SK-N-MC (cell line): ENCODE data around the gene FSTL4.

Experiments
- DNase-seq: peaks from one replicate; pipeline ENCODE4 v3.0.0-alpha.2; 2011; ENCODE audit warnings: low read depth, low spot score
- H3K27ac ChIP-seq: fragments of 200-600 bp; sonication (generic); 2 replicates; pipeline ENCODE4 v1.5.1; 2016; ENCODE audit warnings: mixed run types
- H3K36me3 ChIP-seq: fragments of 200-600 bp; sonication (generic); 2 replicates; pipeline ENCODE4 v1.6.1; 2017; ENCODE audit warnings: antibody characterized with exemption, low read length, mixed read lengths; ENCODE audit not compliant: insufficient read depth
- H3K4me3 ChIP-seq: fragments of 200-600 bp; sonication (generic); 2 replicates; pipeline ENCODE4 v1.5.1; 2016
- H3K9ac ChIP-seq: fragments of 200-600 bp; sonication (generic); 2 replicates; pipeline ENCODE4 v1.8.0; 2017; ENCODE audit warnings: mixed run types, mixed read lengths; ENCODE audit not compliant: insufficient read length
- H3K9me3 ChIP-seq: fragments of 200-600 bp; sonication (generic); 2 replicates; pipeline ENCODE4 v1.6.1; 2017; ENCODE audit warnings: low read depth, mild to moderate bottlenecking, antibody characterized with exemption, low read length, moderate library complexity, mixed read lengths
- EZH2 ChIP-seq: fragments of 200-600 bp; sonication (generic); IDR thresholded peaks from one replicate; pipeline ENCODE4 v1.6.1; 2017; ENCODE audit warnings: antibody characterized with exemption
- FOXP2 ChIP-seq: optimal IDR thresholded peaks from 2 replicates; pipeline ENCODE3; 2011; ENCODE audit warnings: mild to moderate bottlenecking, moderate library complexity; ENCODE audit not compliant: insufficient read depth; ENCODE audit errors: extremely low read length, control extremely low read depth
- POLR2AphosphoS5 ChIP-seq: IDR thresholded peaks from 2 replicates; pipeline ENCODE4 v1.6.1; 2012; ENCODE audit warnings: mild to moderate bottlenecking, low read depth, low read length, borderline replicate concordance

Gene FSTL4

DNA sequence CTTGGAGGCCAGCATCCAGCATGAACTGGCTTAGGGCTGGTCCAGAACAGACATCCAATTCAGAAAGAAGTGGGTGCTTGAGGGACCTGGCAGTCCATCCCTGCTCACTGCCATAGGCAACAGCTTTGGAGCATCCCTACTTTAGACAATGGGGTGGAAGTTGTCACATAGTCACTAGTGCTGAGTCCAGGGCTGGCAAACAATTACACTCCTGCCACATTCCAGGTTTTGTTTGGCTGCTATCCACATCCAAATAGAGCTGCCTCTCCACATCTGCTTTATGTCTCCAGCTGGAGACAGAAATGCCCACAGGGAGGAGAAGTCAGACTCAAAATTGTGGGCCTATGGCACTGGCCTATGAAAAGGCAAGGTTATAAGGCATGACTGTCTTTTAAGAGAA, 7.0 kb downstream of the FSTL4 start:
- DNase-seq: no peak
- TF ChIP-seq POLR2AphosphoS5 (no peak), EZH2 (no peak), FOXP2 (no peak)
- no peak overlapping the region for H3K4me3 ChIP-seq

DNA sequence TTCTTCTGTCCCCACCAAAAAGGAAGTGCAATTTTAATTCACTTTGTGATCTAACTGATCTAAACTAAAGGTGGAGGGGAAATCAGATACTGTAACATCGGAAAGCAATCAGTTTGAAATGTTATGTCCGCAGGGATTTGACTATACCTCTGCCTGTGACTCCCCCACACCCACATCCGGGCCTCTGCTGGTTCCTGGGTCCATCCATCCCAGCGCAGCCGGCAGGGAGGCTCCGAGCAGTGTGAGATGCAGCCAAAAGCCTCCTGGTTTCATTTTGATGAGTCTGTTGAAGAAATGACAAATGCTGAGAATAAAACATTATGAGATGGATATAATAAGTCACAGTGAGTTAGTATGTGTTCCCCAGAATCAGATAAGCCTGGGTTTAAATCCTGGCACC, 8.6 kb downstream of the FSTL4 start:
- DNase-seq: no peak
- Histone ChIP-seq H3K27ac (no peak overlapping the region), H3K36me3 (no peaks in the 10 kb centered on the region), H3K9ac (no peak overlapping the region), H3K9me3 (no peaks in the 10 kb centered on the region), H3K4me3 (no peak overlapping the region)
- TF ChIP-seq EZH2: no peak
- TF ChIP-seq FOXP2: no peak
- no peak for TF ChIP-seq POLR2AphosphoS5

More for the DNA sequence above, 7.0 kb downstream of the FSTL4 start:
- no peaks in the 10 kb centered on the region for H3K36me3 ChIP-seq
- H3K27ac ChIP-seq: no peak overlapping the region
- H3K9me3 ChIP-seq: no peaks in the 10 kb centered on the region
- H3K9ac ChIP-seq: no peak overlapping the region

DNA sequence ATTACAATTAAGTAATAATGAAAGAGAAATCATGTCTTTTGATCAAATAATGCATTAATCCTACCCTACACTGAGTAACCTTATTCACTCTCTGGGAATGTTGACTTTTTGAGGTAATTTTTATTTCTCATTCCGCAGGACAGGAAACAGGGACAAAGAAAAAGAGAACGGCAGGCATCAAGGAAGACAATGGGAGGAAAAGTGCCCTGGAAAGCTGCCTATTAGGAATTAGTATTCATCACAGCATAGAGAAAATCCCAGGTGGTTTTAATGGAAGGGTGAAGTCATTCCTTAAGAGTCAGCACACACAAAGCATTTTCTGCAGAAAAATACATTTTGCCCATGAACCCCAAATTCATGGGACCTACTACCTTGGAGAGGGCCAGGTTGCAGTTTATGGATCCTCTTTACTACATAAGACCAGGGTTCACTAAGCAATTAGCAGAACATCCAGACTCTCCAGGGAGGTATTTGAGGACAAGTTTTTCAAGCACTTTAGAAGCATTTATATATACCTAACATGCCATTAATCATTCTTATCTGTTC, 9.4 kb downstream of the FSTL4 start:
- H3K4me3 ChIP-seq: no peak overlapping the region
- no peak for TF ChIP-seq EZH2
- TF ChIP-seq FOXP2: no peak
- no peak for TF ChIP-seq POLR2AphosphoS5

DNA sequence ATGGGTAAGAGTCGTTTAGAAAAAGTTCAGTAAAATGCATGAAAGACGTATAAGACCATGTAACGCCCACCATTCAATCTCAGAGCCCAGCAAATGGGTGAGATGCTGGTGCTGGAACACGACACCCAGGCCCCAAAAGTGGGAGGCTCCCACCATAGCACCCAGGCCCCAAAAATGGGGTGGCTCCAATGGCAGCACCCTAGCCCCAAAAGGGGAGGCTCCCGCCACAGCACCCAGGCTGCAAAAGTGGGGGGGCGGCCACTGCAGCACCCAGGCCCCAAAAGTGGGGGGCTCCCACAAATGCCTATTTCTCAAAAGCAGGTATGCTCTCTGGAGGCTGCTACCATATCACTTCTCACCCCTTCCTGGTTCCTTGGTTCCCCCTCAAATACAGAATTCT, 12.7 kb downstream of the FSTL4 start:
- Histone ChIP-seq H3K27ac (no peak overlapping the region), H3K9me3 (no peaks in the 10 kb centered on the region)
- TF ChIP-seq POLR2AphosphoS5 (no peak), FOXP2 (no peak), EZH2 (no peak)

More for the DNA sequence above, 9.4 kb downstream of the FSTL4 start:
- H3K36me3 ChIP-seq: no peaks in the 10 kb centered on the region
- H3K27ac ChIP-seq: no peak overlapping the region
- no peak for DNase-seq
- no peaks in the 10 kb centered on the region for H3K9me3 ChIP-seq
- no peak overlapping the region for H3K9ac ChIP-seq

DNA sequence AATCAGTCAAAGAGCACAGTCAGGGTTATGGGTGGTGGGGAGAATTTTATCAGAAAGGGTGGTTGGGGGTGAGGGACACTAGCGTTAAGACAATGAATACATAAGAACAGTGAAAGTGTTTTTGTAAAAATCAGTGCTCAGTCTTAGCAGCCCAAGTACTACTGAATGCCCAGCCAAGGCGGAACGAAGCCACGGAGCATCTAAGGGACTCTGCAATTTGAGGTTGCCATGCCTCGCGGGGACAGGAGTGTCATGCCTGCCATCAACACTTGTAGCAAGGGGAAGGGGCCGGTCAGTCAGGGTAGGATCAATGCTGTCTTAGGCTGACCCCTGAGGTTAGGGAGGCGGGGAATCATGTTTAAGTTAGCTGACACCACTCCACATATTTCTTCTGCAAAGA, 13.3 kb downstream of the FSTL4 start:
- TF ChIP-seq FOXP2 (no peak), EZH2 (no peak), POLR2AphosphoS5 (no peak)
- H3K27ac ChIP-seq: no peak overlapping the region
- no peaks in the 10 kb centered on the region for H3K36me3 ChIP-seq
- H3K4me3 ChIP-seq: no peak overlapping the region
- no peak for DNase-seq
- H3K9ac ChIP-seq: no peak overlapping the region
- H3K9me3 ChIP-seq: no peaks in the 10 kb centered on the region

More for the DNA sequence above, 12.7 kb downstream of the FSTL4 start:
- no peak for DNase-seq
- H3K4me3 ChIP-seq: no peak overlapping the region
- H3K9ac ChIP-seq: no peak overlapping the region
- no peaks in the 10 kb centered on the region for H3K36me3 ChIP-seq

DNA sequence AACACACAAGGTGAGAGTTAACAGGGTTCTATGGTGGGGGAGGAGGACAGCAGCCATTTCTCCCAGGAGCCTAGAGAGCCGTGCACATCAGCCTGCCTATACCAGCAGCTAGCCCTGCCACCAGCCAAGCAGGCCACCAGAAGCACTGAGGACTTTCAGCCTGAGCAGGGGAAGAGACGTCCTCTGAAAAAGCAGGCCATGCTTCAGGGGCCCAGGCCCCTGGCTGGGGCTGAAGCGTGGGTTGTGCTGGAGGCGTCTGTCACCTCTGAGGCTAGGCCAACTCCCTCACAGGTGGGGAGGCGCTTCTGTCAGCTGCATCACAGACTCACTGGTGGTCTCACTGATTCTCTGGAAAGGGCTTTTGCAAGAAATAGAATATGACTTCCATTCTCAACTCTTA, 16.3 kb downstream of the FSTL4 start:
- no peak overlapping the region for H3K4me3 ChIP-seq
- TF ChIP-seq POLR2AphosphoS5 (no peak), FOXP2 (no peak), EZH2 (no peak)
- H3K36me3 ChIP-seq: no peaks in the 10 kb centered on the region
- no peak overlapping the region for H3K27ac ChIP-seq
- H3K9ac ChIP-seq: no peak overlapping the region
- no peaks in the 10 kb centered on the region for H3K9me3 ChIP-seq
- no peak for DNase-seq

DNA sequence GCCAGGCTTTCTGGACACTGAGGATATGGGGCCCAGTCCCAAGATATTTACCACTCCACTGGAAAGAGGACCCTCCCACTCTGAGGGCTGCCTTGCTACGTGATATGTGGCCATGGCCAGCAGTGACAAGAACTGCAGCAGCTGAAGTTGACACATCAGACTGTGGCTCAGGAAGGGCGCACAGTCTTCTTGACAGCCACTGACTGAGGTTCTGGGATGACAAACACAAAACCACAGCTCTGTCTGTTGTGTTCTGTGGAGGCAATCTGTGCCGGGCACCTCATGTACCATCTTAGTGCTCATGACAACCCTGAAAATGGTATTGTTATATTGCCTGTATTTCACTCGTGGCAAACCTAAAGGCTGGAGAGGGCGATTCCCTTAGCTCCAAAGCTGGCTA, 16.9 kb downstream of the FSTL4 start:
- Histone ChIP-seq H3K4me3 (no peak overlapping the region), H3K9ac (no peak overlapping the region), H3K9me3 (no peaks in the 10 kb centered on the region), H3K36me3 (no peaks in the 10 kb centered on the region), H3K27ac (no peak overlapping the region)
- TF ChIP-seq FOXP2 (no peak), EZH2 (no peak), POLR2AphosphoS5 (no peak)
- no peak for DNase-seq

DNA sequence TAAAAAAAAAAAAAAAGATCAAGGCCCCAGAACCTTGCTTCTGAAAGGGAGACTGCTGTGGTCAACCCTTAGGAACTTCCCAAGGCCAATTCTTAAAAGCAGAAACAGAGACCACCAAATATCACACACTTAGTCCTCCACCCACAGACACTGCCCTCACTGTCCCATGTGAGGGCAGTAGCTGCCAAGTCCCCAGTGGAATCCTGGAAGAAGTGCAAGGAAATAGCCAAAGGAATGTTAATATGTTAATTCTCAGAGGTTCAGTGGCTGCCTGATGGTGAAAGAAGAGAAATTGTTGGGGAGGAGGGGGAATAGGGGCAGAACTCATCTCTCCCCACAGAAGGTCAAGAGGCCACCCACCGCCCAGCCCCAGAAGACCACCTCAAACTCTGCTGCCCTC, 23.1 kb downstream of the FSTL4 start:
- no peak for DNase-seq
- Histone ChIP-seq H3K9ac (no peak overlapping the region), H3K4me3 (no peak overlapping the region), H3K27ac (no peak overlapping the region), H3K9me3 (no peaks in the 10 kb centered on the region), H3K36me3 (no peaks in the 10 kb centered on the region)
- TF ChIP-seq EZH2 (no peak), POLR2AphosphoS5 (no peak), FOXP2 (no peak)

DNA sequence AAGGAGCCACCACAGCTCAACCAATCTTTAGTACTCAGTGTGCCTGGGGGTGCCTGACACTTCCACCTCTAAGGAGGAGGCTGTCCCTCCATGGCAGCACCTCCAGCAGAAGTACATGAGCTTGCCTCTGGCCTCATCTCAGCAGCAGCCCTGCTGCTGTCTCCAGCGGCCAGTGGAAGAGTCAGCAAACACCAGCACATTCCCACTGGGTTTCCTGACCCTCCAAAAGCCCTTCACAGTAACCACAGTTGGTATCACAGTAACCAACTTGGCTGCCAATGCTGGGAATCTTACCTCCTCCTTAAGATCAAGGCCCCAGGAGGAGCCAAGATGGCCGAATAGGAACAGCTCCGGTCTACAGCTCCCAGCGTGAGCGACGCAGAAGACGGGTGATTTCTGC, 29.4 kb downstream of the FSTL4 start:
- H3K36me3 ChIP-seq: no peaks in the 10 kb centered on the region
- no peak for TF ChIP-seq FOXP2
- no peak for TF ChIP-seq POLR2AphosphoS5
- TF ChIP-seq EZH2: no peak
- H3K9ac ChIP-seq: no peak overlapping the region
- H3K27ac ChIP-seq: no peak overlapping the region
- H3K9me3 ChIP-seq: no peaks in the 10 kb centered on the region
- no peak overlapping the region for H3K4me3 ChIP-seq
- DNase-seq: no peak
